MM.1S (cell line): Measurements from ENCODE around the gene PCGF1.

Source experiments
- EZH2 ChIP-seq: fragments of 300-600 bp; sonication (generic); optimal IDR thresholded peaks from 2 replicates; pipeline ENCODE3; 2017; ENCODE audit warnings: low read depth, mild to moderate bottlenecking, antibody characterized with exemption, low read length, mixed read lengths
- EZH2phosphoT487 ChIP-seq: fragments of 300-600 bp; sonication (generic); IDR thresholded peaks from 2 replicates; pipeline ENCODE4 v1.6.1; 2018; ENCODE audit warnings: antibody characterized with exemption, low read length
- TF ChIP-seq, protein P1 (sequence below): fragments of 300-600 bp; sonication (generic); IDR thresholded peaks from 2 replicates; pipeline ENCODE4 v1.5.1; 2016; ENCODE audit warnings: antibody characterized with exemption, low read length, mixed read lengths

DNA sequence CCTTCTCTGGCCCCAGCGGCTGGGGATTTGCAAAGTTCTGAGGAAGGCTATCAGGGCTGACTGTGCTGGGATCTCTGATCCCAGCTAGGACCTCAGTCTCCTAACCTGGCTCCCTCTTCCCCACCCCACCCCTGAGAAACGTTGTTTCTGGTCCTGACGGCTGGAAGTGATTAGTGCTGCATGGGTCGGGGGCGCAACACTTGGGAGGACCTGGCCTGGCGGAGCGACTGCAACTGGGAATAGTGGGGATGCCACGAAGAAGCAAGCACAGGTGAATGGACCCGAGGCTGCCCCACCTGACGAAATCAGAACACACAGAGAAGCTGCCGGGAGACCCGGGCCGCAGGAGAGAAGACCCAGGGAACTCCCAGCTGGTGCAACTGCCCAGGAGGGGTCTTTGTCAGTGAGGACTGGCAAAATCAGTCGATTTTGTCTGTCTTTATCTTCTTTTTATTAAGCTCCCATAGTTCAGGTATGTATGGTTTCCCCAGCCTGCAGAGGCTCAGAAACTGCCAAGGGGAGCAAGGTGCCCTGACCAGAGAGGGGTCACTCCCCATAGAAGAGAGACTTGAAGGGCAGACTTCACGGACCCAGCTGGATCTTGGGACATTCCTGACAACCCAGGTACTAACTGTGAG is 7.4 kb downstream of the PCGF1 start:
- TF ChIP-seq EZH2, result no peak
- TF ChIP-seq, protein P1, sequence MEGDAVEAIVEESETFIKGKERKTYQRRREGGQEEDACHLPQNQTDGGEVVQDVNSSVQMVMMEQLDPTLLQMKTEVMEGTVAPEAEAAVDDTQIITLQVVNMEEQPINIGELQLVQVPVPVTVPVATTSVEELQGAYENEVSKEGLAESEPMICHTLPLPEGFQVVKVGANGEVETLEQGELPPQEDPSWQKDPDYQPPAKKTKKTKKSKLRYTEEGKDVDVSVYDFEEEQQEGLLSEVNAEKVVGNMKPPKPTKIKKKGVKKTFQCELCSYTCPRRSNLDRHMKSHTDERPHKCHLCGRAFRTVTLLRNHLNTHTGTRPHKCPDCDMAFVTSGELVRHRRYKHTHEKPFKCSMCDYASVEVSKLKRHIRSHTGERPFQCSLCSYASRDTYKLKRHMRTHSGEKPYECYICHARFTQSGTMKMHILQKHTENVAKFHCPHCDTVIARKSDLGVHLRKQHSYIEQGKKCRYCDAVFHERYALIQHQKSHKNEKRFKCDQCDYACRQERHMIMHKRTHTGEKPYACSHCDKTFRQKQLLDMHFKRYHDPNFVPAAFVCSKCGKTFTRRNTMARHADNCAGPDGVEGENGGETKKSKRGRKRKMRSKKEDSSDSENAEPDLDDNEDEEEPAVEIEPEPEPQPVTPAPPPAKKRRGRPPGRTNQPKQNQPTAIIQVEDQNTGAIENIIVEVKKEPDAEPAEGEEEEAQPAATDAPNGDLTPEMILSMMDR, result no peak
- no peak for TF ChIP-seq EZH2phosphoT487
